AG10803 (cell line): ENCODE data around the gene ADCY7.

Experiments
- DNase-seq: peaks from one replicate; pipeline ENCODE4 v3.0.0; 2010; ENCODE audit warnings: low read depth
- H3K4me3 ChIP-seq: 2 replicates; pipeline ENCODE4 v1.5.1; 2011; ENCODE audit warnings: mild to moderate bottlenecking, low read length, control low read depth
- TF ChIP-seq, protein P1 (sequence below): conservative IDR thresholded peaks from 2 replicates; pipeline ENCODE4 v1.5.1; 2011; ENCODE audit warnings: mild to moderate bottlenecking, low read length, control low read depth, inconsistent platforms

Gene ADCY7

DNA sequence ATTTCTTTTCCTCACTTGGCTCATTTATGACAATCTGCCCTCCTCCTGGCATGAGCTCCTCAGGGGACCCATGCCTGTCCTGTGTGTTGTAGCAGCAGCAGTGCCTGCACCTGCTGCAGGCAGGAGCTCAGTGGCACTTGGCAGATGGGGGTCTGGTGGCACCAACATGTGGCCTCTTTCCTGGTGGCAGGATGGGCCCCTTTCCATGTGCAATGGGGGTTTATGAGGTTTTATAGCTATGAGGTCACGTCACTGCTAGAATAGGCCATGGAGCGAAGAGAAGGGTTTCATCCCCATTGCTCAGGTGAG, 7.0 kb downstream of the ADCY7 start:
- TF ChIP-seq, protein P1, sequence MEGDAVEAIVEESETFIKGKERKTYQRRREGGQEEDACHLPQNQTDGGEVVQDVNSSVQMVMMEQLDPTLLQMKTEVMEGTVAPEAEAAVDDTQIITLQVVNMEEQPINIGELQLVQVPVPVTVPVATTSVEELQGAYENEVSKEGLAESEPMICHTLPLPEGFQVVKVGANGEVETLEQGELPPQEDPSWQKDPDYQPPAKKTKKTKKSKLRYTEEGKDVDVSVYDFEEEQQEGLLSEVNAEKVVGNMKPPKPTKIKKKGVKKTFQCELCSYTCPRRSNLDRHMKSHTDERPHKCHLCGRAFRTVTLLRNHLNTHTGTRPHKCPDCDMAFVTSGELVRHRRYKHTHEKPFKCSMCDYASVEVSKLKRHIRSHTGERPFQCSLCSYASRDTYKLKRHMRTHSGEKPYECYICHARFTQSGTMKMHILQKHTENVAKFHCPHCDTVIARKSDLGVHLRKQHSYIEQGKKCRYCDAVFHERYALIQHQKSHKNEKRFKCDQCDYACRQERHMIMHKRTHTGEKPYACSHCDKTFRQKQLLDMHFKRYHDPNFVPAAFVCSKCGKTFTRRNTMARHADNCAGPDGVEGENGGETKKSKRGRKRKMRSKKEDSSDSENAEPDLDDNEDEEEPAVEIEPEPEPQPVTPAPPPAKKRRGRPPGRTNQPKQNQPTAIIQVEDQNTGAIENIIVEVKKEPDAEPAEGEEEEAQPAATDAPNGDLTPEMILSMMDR: no peak
- H3K4me3 ChIP-seq: no peak overlapping the region
- DNase-seq: no peak

DNA sequence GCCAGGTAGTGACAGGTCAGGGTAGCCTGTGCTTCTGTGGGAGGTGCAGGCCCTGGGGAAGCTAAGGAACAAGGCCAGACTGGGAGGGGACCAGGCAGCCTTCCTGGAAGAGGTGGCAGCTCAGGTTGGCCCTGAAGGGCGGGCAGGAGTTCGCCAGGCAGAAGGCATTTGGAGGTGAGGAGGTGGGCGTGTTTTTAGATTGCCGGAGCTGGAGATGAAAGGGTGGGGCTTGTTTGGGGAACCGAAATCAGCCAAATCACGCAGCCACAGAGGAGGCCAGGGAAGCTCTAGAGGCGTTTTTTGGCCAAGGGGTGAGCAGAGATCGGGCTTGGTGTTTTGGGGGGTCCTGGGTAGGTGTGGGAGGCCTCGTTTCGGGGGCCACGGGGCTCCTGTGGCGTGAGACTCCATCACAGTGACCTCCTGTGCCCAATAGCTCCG, 7.6 kb downstream of the ADCY7 start:
- TF ChIP-seq, protein P1: no peak
- no peak for DNase-seq
- no peak overlapping the region for H3K4me3 ChIP-seq

DNA sequence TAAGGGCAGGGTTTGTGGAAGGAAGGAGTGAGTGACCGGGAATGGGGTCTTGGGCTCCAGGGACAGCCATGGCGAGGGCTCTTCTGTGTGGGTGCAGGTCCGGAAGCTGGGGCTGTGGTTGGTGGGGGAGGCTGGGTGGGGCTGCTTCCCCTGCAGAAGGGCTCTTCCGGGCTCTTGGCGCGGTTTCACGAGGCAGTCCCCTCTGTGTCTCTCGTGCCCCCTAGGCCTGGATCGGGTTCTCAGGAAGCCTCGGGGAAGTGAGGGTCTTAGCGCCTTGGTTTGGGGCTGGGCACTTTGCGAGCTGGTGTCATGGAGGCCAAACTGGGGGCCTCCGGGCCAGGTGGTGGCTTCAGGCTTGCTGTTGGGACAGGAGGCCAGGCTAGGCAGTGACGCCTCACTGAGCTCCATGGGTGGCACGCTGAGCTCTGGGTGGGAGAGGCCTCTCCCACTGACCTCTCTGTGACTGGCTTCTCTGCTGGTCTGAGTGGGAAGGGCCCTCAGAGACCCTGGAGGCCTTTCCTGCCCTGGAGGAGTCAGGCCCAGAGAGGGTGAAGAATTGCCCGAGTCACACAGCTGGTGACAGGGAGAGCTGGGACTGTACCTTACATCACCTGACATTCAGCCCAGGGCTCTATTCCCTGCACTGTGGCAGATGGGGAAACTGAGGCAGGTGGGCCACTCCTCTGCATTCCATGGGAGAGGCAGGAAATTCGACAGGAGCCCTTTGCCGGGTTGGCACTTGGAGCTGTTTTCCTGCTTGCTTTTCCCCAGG, 8.2 kb downstream of the ADCY7 start:
- TF ChIP-seq, protein P1: no peak
- no peak overlapping the region for H3K4me3 ChIP-seq
- no peak for DNase-seq

DNA sequence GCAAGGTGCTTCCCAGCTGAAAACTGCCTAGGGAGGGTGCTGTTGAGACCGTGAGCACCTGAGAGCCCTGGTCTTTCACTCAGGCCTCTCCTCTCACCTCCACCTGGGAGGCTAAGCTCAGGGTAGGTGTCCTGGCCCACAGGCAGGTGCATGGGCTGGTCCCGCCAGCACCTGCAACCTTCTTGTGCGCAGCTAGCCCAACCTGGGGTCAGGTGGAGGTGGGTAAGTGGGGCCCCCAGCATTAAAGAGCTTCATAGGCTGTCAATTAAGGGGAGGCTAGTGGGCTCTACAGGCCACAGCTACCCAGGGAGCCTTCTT, 8.7 kb downstream of the ADCY7 start:
- no peak for DNase-seq
- H3K4me3 ChIP-seq: no peak overlapping the region
- TF ChIP-seq, protein P1: no peak

DNA sequence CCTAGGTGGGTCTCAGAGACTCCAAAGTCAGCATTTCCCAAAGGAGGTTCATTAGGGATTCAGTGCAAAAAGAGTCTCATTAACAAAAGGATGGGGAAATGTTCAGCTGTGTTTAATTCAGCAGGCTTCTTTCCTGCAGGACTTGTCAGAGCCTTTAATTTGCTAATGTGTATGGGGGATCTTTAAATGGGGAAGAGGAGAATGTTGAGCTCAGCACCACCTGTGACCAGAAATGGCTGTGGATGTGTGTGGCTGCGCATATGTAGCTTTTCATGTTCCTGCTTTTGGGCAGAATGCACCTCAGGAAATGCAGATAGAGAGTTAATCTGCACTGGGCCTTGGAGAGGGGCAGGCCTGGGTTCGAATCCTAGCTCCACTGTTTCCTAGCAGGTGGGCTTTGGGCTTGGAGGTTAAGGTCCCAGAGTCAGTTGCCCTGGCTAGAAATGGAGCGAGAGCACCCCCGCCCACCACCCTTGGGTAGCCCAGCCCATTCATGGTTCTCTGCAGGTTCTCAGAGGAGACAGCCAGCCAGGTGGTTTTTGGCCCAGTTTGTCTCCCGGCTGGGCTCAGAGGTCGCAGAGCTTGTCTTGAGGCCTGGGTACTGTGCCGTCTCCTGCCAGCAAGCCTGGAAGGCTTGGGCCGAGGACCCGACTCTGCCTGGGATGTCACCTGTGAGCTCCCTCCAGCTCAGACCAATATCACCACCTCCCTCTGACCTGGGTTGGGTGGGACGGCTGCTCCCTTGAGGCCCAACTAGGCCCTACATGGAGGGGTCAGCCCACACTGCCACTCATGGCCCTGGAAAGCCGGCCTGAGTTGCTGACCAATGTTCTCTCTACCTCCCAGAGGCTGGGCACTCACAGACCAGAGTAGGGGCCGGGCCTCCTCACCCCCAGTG, 9.3 kb downstream of the ADCY7 start:
- no peak for DNase-seq

DNA sequence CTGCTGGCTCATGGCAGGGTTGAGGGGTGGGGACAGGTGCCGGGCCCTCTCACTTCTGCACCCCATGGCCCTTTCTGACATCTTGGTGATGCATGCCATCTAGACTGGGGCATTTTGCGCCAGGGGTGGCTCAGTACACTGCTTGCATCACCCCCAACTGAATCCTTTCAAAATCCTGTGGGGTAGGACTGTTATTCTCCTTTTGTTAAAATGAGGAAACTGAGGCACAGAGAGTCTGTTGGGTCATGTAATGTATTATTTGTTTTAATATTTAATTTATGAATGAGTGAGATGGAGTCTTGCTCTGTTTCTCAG, 9.9 kb downstream of the ADCY7 start:
- no peak for DNase-seq
- TF ChIP-seq, protein P1: no peak
- H3K4me3 ChIP-seq: no peak overlapping the region

More for the DNA sequence above, 9.3 kb downstream of the ADCY7 start:
- TF ChIP-seq, protein P1: no peak
- H3K4me3 ChIP-seq: no peak overlapping the region
